GM12801 (cell line): ENCODE measurements around the gene PLEKHA1.

Source experiments
- TF ChIP-seq, protein P1 (sequence below): IDR thresholded peaks from one replicate; pipeline ENCODE4 v1.5.1; 2011; ENCODE audit warnings: control low read depth; ENCODE audit not compliant: insufficient read length; ENCODE audit errors: extremely low read depth

The PLEKHA1 gene

DNA sequence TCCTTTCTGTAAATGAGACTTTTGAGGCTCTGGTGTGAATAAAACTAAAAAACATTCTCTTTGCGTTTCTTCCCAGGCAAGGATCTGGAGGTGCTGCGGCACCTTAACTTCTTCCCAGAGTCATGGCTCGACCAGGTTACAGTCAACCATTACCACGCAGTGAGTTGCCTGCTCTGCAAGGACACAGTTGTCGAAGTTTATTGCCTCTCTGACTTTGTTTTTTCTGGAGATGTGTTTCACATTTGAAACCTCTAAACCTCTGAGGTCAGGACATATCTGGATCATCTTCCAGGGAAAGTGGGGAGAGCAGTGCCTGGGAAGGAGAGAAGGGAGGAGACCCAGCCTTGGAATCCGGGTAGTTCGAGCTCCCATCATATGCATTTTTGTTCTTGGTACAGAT is 43.4 kb upstream of the PLEKHA1 start:
- TF ChIP-seq, protein P1, sequence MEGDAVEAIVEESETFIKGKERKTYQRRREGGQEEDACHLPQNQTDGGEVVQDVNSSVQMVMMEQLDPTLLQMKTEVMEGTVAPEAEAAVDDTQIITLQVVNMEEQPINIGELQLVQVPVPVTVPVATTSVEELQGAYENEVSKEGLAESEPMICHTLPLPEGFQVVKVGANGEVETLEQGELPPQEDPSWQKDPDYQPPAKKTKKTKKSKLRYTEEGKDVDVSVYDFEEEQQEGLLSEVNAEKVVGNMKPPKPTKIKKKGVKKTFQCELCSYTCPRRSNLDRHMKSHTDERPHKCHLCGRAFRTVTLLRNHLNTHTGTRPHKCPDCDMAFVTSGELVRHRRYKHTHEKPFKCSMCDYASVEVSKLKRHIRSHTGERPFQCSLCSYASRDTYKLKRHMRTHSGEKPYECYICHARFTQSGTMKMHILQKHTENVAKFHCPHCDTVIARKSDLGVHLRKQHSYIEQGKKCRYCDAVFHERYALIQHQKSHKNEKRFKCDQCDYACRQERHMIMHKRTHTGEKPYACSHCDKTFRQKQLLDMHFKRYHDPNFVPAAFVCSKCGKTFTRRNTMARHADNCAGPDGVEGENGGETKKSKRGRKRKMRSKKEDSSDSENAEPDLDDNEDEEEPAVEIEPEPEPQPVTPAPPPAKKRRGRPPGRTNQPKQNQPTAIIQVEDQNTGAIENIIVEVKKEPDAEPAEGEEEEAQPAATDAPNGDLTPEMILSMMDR = no peak

DNA sequence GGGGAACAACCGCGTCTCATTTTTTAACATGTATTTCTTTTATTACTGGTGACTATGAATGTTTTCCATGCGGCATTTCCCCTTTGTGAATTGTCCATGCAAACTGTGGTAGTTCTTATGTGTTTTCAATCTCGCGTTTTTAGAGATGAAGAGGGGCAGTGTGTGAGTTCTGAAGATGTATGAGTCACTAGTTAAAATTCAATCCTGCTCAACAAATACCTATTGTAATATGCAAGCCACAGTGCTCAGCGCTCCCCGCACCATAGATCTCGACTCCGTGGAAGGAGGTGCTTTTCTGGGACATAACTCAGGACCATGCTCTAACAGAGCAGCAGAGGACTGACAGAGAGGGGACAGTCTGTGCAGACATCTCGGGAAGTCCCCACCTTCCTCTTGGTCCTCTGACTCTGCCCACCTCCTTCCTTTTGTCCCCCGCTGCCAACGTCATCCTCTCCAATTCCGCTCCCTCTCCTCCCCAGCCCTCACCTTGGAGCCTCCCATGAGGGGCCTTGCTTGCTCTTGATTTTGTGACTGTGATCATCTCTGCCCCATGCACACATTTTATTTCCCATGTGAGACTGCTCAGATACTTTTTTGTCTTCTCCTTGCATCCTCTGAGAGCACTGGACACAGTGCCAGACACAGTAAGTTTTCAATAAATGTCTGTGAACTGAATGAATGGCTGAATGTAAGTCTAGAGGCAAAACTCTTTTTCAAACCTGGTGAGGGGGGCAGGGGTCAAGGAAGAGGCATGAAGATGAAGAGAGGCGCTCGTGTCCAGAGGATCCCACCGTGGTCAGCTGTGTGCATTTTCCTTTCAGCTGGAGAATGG is 42.7 kb upstream of the PLEKHA1 start:
- TF ChIP-seq, protein P1 = no peak

- TF ChIP-seq, protein P1 = no peak
Observed at GRCh38 chr10:122333037-122333436, 41.5 kb upstream of the PLEKHA1 start.

DNA sequence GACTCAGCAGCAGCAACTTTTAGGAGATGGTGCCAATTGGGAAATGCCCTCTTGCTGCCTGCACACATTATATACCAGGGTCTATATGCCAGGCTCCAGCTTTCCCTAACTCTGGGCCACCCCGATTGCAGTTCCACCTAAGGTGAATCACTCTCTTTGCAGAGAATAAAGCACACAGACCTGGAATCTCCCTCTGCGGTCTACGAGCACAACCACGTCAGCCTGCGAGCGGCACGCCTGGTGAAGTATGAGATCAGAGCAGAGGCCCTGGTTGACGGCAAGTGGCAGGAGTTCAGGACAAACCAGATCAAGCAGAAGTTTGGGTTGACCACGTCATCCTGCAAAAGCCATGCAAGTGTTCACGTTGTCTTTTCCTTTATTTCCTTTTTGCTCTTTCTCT is 38.2 kb upstream of the PLEKHA1 start:
- TF ChIP-seq, protein P1 = no peak

DNA sequence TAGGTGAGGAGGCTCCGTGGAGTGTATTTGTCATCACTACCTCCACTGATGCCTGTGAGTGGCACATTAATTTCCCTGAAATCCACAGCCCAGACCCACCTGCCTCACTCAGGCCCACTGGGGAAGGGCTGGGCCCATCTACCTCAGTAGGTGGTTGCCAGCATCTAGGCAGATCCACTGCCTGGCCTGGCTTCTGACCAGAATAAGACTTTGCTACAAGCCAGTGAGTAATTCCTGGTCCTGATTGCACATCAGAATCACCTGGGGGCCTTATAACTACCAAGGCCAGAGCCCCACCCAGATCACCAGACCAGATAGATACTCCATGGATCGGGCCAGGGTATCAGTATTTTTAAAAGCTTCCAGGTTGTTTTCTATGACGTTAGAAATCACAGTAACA is 37.5 kb upstream of the PLEKHA1 start:
- TF ChIP-seq, protein P1 = no peak

DNA sequence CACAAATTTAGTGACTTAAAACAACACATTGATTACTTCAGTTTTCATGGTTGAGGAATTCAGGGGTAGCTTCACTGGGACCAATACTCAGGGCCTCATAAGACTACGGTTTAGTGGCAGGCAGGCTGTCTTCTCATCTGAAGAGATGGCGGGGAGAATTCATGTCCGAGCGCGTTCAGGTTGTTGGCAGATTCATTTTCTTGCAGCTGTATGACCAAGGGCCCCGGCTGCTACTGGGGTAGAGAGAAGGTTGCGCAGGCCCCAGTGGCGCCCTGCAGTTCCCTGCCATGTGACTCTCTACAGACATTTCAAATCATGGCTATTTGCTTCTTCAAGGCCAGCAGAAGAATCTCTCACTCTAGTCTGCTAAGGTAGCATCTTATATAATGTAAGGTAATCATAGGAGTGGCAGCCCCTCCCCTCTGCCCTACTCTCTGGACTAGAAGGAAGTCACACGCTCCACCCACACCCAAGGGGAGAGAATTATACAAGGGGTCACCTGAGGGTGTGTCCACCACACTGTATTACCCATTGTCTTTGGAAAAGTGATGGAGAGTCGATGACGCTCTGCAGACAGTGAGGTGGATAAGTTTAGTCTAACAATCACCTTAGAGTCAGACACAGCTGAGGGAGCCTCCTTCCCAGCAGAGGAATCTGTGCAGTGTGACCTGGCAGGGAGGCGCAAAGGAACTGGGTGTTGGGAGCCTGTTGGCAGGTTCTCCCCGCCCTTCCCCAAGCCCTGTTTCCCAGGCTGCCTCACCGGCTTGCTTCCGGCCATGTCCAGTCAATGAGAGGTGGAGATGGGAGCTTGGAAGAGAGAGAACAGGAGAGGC is 35.7 kb upstream of the PLEKHA1 start:
- TF ChIP-seq, protein P1 = no peak

DNA sequence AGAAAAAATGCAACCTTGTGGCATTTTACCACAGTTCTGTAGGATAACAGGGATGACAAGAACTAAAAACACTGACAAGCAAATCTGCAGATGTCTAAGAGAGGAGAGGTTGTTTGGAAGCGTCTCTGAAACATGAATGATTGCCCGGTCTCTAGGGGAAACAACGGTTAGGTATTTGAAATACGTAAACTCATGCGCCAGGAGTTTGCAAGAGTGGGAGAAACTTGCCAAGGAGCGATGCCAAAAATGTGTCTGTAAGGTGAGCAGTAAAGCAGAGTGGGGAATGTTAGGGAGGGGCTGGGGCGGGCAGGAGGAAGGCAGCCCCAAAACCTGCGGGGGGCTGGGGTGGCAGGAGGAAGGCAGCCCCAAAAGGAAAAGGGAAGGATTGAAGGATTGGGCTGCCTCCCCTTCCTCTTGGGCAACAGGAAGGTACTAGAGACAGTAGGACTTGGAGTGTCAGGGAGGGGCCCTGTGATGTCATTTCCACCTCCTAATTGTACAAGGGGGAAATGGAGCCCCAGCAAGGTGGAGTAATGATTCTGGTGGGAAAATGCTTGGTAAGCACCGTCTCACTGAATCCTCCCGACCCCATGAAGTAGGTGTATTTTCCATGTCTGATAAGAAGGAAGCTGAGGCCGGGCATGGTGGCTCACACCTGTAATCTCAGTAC is 33.2 kb upstream of the PLEKHA1 start:
- TF ChIP-seq, protein P1 = no peak
